ENCODE results near the gene ESM1.
"Not testable (repeated sequence)": the region's sequence is repeated elsewhere in the genome, so short reads cannot be mapped to it uniquely, and the experiment has no call there.

DNA sequence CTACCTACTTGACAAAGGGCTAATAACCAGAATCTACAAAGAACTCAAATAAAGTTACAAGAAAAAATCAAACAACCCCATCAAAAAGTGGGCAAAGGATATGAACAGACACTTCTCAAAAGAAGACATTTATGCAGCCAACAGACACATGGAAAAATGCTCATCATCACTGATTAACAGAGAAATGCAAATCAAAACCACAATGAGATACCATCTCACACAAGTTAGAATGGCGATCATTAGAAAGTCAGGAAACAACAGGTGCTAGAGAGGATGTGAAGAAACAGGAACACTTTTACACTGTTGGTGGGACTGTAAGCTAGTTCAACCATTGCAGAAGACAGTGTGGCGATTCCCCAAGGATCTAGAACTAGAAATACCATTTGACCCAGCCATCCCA is 16.8 kb upstream of the ESM1 start:
- TF ChIP-seq POLR2A (IDR thresholded peaks at IDR 0.05; ENCODE audit: low read depth, low read length); POLR2AphosphoS5 (IDR thresholded peaks at IDR 0.05; ENCODE audit: insufficient read depth, low read depth, low read length); EZH2 (IDR thresholded peaks at IDR 0.05; ENCODE audit: borderline replicate concordance, low read depth, low read length, severe bottlenecking); MAX (IDR thresholded peaks at IDR 0.05; ENCODE audit: insufficient read depth, insufficient read length); GATA2 (IDR thresholded peaks at IDR 0.05; ENCODE audit: insufficient read depth, insufficient read length, low read depth, low read length); MYC (IDR thresholded peaks at IDR 0.05; ENCODE audit: low read depth, low read length): not testable (repeated sequence)
- TF ChIP-seq, protein P1, sequence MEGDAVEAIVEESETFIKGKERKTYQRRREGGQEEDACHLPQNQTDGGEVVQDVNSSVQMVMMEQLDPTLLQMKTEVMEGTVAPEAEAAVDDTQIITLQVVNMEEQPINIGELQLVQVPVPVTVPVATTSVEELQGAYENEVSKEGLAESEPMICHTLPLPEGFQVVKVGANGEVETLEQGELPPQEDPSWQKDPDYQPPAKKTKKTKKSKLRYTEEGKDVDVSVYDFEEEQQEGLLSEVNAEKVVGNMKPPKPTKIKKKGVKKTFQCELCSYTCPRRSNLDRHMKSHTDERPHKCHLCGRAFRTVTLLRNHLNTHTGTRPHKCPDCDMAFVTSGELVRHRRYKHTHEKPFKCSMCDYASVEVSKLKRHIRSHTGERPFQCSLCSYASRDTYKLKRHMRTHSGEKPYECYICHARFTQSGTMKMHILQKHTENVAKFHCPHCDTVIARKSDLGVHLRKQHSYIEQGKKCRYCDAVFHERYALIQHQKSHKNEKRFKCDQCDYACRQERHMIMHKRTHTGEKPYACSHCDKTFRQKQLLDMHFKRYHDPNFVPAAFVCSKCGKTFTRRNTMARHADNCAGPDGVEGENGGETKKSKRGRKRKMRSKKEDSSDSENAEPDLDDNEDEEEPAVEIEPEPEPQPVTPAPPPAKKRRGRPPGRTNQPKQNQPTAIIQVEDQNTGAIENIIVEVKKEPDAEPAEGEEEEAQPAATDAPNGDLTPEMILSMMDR (IDR thresholded peaks at IDR 0.05; ENCODE audit: extremely low read depth in 1 of 2, insufficient read depth in 1 of 2, low read depth in 1 of 2, low read length in 2 of 2) = not testable (repeated sequence)
